NCI-H2107 treated with DMSO at 0.1 percent for 48 hours (cell line): ENCODE measurements around the gene ZNF300.
"Not testable (repeated sequence)": the region's sequence is repeated elsewhere in the genome, so short reads cannot be mapped to it uniquely, and the experiment has no call there.

ENCODE experiments used
- DNase-seq: peaks from one replicate; lab custom pipeline; 2025; ENCODE audit not compliant: unreplicated experiment; lab: John Stamatoyannopoulos, UW

Gene ZNF300

DNA sequence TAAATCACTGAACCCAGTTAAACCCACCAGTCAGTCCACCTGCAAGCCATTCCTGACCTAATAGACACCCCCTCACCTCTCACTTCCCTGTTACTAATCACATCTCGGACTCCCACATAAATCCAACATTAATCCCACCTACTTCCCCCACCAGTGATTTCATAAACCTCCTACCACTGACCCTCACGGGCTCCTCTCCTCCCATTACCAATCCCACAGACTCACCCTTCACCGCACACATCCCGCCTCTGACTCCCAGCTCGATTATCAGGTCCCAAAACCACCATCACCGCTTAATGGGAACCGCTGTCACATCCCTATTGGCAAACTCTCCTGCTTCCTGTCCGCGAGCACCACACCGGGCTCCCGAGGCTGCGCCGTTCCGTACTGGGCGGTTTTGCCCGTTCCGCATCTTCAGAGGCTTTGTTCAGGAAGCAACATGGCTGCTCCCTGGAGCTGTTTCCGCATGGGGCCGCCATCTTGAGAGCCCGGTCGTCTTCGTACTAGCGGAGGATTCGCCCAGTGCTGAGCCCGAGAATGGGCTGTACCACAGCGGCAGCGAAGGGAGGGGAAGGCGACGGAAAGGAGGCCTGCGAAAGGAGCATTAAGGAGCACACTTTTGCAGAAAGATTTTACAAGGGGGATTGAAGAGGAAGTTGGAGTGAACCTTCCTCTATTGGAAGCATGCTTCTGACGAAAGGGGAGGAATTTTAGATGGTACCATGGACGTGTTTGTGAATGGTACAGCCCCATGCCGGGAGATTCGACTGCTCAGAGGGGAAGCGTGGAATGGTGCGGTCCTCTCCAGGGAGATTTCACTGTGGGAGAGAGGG is at the start of gene ZNF300:
ZNF300 (minus strand) TSS at position 502 of the 833 bp plus-strand sequence. CDS start 1,825 bp downstream, outside the sequence.
- DNase-seq: no peak

DNA sequence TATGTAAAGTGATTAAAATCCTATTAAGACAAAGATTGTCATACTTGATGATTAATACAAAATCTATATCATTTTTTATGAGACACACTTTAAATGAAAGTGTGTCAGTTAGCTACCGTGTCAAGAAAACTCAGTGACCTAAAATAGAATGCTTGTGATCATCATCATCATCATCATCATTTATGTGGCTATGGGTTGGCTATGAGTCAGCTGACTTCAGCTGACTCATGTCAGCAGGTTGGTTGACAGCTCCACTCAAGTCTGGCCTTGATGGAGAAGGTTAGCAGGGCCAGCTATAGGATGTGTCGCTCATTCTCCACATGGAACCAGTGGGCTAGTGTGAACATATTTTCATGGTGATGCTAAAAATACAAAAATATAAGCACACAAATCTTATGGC is 43.8 kb upstream of the ZNF300 start:
- no peak for DNase-seq

DNA sequence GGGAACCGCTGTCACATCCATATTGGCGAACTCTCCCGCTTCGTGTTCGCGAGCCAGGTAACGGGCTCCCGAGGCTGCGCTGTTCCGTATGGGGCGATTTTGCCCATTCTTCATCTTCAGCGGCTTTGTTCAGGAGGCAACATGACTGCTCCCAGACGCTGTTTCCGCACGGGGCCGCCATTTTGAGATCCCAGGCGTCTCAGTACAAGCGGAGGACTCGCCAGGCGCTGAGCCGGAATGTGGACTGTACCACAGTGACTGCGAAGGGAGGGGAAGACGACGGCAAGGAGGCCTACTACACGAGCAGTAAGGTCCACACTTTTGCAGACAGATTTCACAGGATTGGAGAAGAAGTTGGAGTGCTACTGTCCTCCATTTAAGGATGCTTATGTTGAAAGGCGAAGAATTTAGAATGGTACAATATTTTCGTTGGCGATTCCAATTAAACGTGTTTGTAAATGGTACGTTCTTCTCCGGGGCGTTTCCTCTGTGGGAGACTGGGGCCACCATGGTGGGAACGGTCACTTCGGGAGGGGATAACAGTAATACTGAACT is 41.6 kb upstream of the ZNF300 start:
- no peak for DNase-seq

DNA sequence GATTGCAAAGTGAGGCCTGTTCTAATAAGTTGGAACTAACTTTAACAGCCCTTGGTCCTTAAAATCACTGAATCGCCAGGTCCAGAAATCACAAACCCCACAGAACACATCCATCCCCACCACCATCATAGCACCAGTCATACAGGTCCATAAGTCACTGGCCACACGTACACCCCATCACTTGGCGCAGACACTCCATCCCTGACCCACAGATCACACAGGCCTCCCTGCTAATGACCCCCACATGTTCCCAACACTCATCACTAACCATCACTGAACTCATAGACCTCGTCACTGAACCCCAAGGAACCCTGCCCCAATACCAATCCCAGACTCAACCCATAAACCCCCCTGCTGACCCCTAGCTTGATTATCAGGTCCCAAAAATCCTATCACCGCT is 41.2 kb upstream of the ZNF300 start:
- DNase-seq: no peak

DNA sequence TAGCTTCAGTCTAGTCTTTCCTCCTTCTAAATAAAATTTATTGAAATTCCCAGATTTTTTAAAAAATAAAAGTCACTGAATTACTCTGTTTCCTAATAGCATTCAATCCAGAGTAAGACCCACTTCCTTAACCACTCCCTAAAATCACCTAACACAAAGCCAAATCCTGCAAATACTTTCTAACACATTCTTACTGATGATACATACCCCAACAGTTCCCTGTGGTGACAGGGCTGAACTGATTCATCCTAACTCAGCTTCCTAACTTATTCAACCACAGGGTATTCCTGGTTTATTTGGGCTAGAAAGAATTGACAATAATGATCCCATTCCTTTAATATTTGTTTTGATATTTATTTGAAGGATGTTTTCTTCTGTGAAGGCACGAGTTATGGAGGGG is 40.7 kb upstream of the ZNF300 start:
- no peak for DNase-seq

DNA sequence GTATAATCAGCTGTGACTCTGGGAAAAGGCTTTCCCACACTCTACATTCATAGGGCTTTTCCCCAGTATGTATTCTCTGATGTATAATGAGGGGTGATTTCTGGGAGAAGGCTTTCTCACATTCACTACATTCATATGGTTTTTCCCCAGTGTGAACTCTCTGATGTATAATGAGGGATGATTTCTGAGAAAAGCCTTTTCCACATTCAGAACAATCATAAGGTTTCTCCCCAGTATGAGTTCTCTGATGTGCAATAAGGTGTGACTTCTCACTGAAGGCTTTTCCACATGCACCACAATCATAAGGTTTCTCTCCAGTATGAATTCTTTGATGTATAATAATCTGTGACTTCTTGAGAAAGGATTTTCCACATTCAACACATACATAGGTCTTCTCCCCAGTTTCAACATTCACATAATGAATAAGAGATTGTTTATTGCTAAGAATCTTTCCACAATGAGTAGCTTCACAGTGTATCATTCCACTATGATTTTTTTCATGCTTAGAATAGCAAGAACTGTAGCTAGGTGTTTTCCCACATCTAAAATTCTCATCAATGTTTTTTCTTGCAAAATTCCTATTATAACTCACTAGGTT is 26.7 kb upstream of the ZNF300 start:
- DNase-seq: no peak

DNA sequence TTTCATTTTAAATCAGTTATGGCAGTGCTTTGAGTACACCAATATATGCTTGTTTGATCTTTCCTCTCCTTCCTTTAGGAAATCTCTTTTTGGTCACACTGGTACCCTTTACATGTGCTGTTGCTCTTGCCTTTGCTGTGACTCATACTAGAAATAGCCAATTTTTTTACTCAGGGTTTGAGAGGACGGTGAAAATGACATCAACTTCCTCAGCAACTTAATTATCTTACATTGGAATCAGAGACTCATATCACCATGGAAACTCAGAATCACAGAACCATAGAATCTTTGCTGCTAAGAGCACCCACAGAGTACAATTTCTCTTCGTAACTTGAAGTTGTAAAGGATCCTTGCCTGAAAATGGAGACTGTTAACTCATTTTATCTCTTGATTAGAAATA is 13.8 kb upstream of the ZNF300 start:
- no peak for DNase-seq

DNA sequence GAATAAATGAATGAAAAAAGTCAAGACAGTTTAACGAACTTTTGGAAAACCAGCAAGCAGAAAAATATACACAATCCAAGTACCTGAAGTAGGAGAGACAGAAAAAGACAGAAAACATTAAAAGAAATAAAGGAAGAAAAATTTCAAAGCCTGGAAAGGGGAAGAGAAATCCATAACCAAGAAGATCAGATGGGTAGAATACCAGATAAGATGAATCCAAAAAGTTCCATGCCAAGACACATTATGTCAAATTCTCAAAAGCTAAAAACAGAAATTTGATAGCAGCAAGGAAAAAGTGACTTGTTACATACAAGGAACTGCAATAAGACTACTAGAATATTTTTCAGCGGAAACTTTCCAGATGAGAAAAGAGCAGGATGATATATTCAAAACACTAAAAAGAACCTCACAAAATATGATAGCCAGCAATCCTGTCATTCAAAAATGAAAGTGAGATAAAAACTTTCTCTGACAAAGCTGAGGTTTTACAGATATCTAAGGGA is 7.6 kb upstream of the ZNF300 start:
- DNase-seq: no peak

DNA sequence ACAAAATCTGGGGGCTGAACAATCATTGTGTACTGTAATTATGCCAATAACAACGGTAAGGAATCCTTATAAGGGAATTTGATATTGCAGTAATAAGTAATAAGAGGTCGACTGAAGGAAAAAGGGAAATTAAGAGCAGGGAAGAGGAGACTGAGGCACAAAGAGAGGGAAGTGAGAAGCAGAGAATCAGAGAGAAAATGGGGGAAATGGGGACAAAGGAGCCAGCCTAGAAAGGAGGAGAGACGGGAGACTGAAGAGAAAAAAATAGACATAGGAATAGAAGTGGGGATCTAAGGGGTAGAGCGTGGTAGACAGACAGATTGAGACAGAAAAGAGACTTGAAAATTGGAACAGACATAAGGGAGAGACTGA is 518 bp upstream of the ZNF300 start:
- DNase-seq: no peak

DNA sequence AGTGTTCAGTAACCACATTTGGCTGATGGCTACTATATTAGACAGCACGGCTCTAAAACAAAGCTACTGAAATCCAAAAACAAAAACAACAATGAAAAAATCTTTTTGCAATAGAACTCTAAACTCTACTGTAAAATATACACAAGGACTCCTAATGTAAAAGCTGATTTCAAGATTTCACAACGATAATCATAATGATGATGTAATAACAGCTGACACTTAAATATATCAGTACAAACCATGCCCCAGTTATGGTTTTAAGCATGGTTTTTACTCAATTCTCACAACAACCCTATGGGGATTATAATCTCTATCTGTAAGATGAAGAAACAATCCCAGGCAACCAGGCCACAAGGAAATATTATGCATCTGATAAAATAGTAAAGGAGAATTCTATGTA is 3.3 kb downstream of the ZNF300 start:
- DNase-seq: no peak

DNA sequence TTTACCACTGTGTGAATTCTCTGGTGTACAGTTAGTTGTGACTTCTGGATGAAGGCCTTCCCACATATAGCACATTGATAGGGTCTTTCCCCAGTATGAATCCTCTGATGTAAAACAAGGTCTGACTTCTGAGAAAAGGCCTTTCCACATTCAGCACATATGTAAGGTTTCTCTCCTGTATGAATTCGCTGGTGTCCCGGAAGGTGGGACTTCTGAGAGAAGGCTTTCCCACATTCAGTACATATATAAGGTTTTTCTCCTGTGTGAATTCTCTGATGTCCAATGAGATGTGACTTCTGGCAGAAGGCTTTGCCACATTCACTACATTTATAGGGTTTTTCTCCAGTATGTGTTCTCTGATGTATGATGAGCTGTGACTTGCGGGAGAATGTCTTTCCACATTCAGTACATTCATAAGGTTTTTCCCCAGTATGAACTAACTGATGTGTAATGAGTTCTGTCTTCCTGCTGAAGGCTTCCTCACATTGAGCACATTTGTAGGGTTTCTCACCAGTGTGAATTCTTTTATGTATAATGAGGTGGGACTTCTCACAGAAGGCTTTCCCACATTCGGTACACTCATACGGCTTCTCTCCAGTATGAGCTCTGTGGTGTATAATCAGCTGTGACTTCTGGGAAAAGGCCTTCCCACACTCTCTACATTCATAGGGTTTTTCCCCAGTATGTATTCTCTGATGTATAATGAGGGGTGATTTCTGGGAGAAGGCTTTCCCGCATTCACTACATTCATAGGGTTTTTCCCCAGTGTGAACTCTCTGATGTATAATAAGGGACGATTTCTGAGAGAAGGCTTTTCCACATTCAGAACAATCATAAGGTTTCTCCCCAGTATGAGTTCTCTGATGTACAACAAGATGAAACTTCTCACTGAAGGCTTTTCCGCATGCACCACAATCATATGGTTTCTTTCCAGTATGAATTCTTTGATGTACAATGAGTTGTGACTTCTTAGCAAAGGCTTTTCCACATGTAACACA is 9.1 kb downstream of the ZNF300 start:
- DNase-seq: no peak

DNA sequence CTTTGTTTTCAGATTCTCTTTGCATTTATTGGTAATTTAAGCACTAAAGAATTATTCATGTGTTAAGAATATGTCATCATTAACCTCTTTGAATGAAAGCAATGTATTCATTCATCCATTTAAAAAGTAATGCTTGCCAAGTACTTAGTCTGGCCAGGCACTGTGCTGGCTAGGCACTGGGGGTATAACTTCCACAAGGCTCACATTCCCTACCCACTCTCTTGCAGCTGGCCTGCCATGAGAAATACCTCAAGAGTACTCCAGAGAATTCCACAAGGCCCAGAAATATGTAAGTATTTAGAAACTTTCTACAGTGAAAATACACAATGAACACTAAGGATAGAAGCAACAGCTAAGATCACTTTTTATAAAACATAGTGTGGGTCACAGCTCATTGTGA is 25.4 kb downstream of the ZNF300 start:
- no peak for DNase-seq

DNA sequence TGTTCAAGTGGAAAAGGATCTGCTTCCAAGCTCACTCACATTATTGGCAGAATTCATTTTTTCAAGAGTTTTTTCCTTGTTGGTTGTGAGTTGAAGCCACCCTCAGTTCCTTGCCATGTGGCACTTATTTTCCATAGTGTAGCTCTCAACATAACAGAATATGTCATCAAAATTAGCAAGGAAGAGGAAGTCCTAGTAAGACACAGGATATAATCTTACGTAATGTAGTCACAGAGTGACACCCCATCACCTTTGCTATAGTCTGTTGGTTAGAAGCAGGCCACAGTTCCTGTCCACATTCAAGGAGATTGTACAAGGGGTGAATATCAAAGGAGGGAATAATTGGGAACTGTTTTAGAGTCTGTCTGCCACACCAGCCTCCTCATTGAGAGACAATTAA is 42.7 kb downstream of the ZNF300 start:
- DNase-seq: no peak

DNA sequence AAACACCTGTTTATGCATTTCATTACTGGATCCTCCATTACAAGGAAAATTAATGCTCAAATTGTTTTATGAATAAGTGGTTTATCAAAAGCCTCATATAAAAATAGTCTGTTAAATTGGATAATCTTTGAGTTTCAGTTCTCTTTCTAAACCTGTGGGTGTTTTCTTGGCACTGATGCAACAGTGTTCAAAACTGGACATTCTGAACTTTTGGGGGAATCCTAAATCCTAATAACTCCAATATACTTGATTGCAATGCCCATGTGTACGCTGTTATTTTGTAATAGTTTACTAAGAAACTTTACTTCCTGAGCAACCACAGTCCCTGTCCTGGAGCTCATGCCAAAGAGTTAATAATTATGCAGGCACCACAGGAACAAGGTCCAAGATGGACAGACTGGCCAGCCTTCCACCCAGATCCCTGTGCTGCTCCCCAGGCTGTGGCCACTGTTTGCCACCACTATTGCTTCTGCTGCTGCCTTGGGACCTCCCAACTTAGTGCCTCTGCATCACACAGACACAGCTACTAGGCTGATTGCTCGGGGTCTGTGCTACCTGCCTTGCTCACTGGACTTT is 44.4 kb downstream of the ZNF300 start:
- no peak for DNase-seq

DNA sequence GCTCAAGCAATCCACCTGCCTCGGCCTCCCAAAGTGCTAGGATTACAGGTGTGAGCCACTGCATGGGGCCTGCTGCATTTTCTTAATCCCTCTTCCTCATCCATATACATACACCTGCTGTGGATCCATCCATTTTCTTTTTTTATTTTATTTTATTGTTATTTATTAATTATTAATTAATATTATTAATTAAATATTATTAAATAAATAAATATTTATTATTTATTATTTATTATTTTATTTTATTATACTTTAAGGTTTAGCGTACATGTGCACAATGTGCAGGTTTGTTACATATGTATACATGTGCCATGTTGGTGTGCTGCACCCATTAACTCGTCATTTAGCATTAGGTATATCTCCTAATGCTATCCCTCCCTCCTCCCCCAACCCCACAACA is 48.1 kb downstream of the ZNF300 start:
- DNase-seq: not testable (repeated sequence)

DNA sequence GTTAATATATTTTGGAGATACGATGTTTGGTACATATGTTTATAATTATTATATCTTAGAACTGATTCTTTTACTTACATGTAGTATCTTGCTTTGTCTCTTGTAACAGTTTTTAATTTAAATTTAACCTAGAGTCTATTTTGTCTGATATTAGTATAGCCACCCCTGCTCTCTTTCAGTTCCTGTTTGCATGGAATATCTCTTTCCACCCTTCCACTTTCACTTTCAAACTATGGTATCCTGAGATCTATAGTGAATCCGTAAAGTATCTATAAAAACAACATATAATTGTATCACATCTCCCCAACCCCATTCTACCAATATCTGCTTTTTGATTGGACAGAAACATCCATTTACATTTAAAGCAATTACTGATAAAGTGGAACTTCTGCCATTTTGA is 51.2 kb downstream of the ZNF300 start:
- no peak for DNase-seq

DNA sequence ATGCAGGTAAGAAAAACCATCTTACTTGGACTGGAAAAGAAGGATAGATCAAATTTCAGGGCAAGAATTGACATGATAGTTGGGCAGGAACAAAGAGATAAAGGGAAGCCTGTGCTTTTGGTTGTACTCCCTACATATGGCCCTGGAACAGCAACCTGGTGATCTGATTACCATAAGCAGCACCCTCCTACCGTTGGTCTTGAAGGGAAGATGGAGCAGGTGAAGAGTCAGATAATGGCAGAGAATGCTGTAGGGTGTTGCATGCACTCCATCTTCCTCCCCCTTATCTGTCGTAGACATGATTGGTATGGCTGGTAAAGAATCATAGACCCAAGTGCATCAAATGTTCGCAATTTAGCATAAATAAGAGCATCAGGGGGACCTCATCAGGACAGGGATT is 53.7 kb downstream of the ZNF300 start:
- no peak for DNase-seq

DNA sequence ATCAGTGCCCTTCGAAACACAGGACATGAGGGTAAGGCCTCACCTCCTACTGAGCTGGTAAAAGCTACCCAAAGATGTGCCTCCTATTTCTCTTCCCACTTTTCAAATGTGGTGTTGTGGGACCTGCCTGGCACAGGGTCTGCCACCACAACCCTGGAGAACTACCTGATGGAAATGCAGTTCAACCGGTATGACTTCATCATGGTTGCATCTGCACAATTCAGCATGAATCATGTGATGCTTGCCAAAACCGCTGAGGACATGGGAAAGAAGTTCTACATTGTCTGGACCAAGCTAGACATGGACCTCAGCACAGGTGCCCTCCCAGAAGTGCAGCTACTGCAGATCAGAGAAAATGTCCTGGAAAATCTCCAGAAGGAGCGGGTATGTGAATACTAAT is 56.5 kb downstream of the ZNF300 start:
- DNase-seq: no peak

DNA sequence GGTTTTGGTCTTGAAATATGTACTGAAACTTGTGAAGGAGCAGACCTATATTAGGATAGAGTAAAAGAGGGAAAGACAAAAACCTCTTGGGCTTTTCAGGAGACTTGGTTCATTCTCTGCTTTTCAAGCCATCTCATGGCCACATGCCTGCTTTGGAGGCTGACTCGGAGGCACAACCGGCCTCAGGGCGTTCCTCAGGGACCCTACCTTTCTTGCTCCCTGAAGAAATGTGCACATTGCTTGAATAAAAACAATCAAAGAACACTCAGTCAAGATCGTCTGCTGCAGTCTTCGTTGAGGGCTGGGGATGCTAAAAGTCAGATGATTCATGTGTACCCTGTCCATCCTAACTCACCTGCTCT is 57.5 kb downstream of the ZNF300 start:
- no peak for DNase-seq

DNA sequence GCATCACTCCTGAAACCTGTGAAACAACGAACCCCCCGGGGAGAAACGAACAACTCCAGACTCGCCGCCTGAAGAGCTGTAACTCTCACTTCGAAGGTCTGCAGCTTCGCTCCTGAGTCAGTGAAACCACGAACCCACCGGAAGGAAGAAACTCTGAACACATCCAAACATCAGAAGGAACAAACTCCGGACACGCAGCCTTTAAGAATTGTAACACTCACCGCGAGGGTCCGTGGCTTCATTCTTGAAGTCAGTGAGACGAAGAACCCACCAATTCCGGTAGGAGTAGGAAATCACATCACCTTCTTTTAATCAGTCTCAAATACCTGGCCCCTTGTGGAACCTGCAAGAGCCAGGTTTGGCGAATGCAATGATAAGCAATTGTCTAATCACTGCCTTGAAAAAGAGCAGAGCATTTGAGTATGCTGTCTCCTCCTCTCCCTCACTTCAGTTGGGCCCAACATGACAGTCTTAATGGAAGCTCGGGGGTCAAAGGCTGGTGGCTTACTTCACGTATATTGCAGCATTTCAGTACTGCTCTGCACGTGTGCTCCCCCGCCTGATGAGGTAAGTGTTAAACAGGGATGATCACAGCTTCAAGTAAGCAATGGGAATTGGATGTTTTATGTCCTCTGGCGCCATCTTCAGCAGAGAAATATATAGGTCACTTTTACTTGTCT is 58.0 kb downstream of the ZNF300 start:
- peak; percentile 70 for DNase-seq
